Osteoblast (primary cell): Measurements from ENCODE around the gene RSRC2. TPM values are rescaled to one million over a fixed set of nuclear protein-coding genes. Genes with fewer than 3 reads are reported as not detected.
"Not testable (repeated sequence)": the region's sequence is repeated elsewhere in the genome, so short reads cannot be mapped to it uniquely, and the experiment has no call there.

Experiments
- DNase-seq: peaks from one replicate; pipeline ENCODE4 v3.0.0; 2011; ENCODE audit warnings: low spot score, mixed read lengths; ENCODE audit not compliant: insufficient read length; ENCODE audit errors: missing footprints
- H2AFZ ChIP-seq: 2 replicates; pipeline ENCODE4 v1.6.0; 2011; ENCODE audit warnings: mild to moderate bottlenecking, low read length
- H3K27ac ChIP-seq: 2 replicates; pipeline ENCODE4 v1.5.1; 2011; ENCODE audit warnings: mild to moderate bottlenecking, low read depth, low read length, moderate library complexity
- H3K27me3 ChIP-seq: 2 replicates; pipeline ENCODE4 v1.6.0; 2012; ENCODE audit warnings: mild to moderate bottlenecking, control low read depth, inconsistent platforms, low read length, moderate library complexity; ENCODE audit not compliant: insufficient read depth
- H3K36me3 ChIP-seq: 2 replicates; pipeline ENCODE4 v1.5.1; 2011; ENCODE audit warnings: mild to moderate bottlenecking, low read length, control low read depth, moderate library complexity; ENCODE audit not compliant: insufficient read depth
- H3K4me1 ChIP-seq: 2 replicates; pipeline ENCODE4 v1.5.1; 2011; ENCODE audit warnings: mild to moderate bottlenecking, low read length, control low read depth, moderate library complexity; ENCODE audit not compliant: insufficient read depth
- H3K4me2 ChIP-seq: 2 replicates; pipeline ENCODE4 v1.6.0; 2011; ENCODE audit warnings: mild to moderate bottlenecking, low read length; ENCODE audit not compliant: insufficient read depth
- H3K4me3 ChIP-seq: fragments of 200-600 bp; sonication (generic); 3 replicates; pipeline ENCODE4 v1.5.1; 2012; ENCODE audit warnings: mild to moderate bottlenecking, low read length, inconsistent platforms; ENCODE audit not compliant: insufficient read depth
- H3K79me2 ChIP-seq: 2 replicates; pipeline ENCODE4 v1.6.0; 2012; ENCODE audit warnings: mild to moderate bottlenecking, low read length, control low read depth, inconsistent platforms; ENCODE audit not compliant: insufficient read depth
- H3K9me3 ChIP-seq: 2 replicates; pipeline ENCODE4 v1.5.1; 2011; ENCODE audit warnings: low read depth, low read length, control low read depth
- H4K20me1 ChIP-seq: 2 replicates; pipeline ENCODE4 v1.6.0; 2012; ENCODE audit warnings: mild to moderate bottlenecking, low read length, control low read depth; ENCODE audit not compliant: insufficient read depth
- CTCF ChIP-seq: IDR thresholded peaks from 2 replicates; pipeline ENCODE4 v1.5.1; 2011; ENCODE audit warnings: mild to moderate bottlenecking, low read depth, low read length, moderate library complexity; ENCODE audit errors: extremely low read depth
- total RNA-seq: library from RNA; depleted of rRNA; stranded (reverse); fragments of >200 nt; gene quantifications from 2 replicates; pipeline ENCODE4 v1.2.3, GENCODE V29; 2012

The RSRC2 gene
- total RNA-seq, 1 donor: 43.1 TPM

- Histone ChIP-seq H3K9me3 (no peaks in the 10 kb centered on the region), H3K36me3 (peaks cover 55% of the 10 kb centered on the region), H3K27ac (no peak overlapping the region), H4K20me1 (no peaks in the 10 kb centered on the region), H3K4me2 (no peak overlapping the region), H3K79me2 (peaks cover 42% of the 10 kb centered on the region), H3K27me3 (no peaks in the 10 kb centered on the region), H3K4me3 (no peak overlapping the region), H3K4me1 (no peaks in the 10 kb centered on the region), H2AFZ (no peak overlapping the region)
- TF ChIP-seq CTCF: no peak
- peak; percentile 66 for DNase-seq
Observed at GRCh38 chr12:122491991-122492390, 34.7 kb downstream of the RSRC2 start.

GRCh38 chr12:122489038-122489437 lies 37.7 kb downstream of the RSRC2 start:
- DNase-seq: no peak
- Histone ChIP-seq H4K20me1 (no peaks in the 10 kb centered on the region), H3K4me3 (no peak overlapping the region), H3K79me2 (peaks cover 29% of the 10 kb centered on the region), H3K9me3 (no peaks in the 10 kb centered on the region), H3K4me2 (no peak overlapping the region), H3K4me1 (peaks cover 6% of the 10 kb centered on the region), H3K27ac (no peak overlapping the region), H2AFZ (no peak overlapping the region), H3K27me3 (no peaks in the 10 kb centered on the region), H3K36me3 (peaks cover 55% of the 10 kb centered on the region)
- no peak for TF ChIP-seq CTCF

GRCh38 chr12:122487807-122488206 lies 38.9 kb downstream of the RSRC2 start:
- not testable (repeated sequence) for H3K27ac ChIP-seq, DNase-seq, H3K4me2 ChIP-seq, H4K20me1 ChIP-seq, H3K4me3 ChIP-seq, H2AFZ ChIP-seq, H3K4me1 ChIP-seq, H3K9me3 ChIP-seq, H3K27me3 ChIP-seq
- Histone ChIP-seq H3K36me3 (peaks cover 61% of the 10 kb centered on the region), H3K79me2 (peaks cover 24% of the 10 kb centered on the region)

GRCh38 chr12:122486805-122487426 lies 39.8 kb downstream of the RSRC2 start:
- peaks cover 59% of the 10 kb centered on the region for H3K36me3 ChIP-seq
- no peak for TF ChIP-seq CTCF

GRCh38 chr12:122486360-122486759 lies 40.4 kb downstream of the RSRC2 start:
- peaks cover 15% of the 10 kb centered on the region for H3K79me2 ChIP-seq

More at GRCh38 chr12:122486805-122487426, 39.8 kb downstream of the RSRC2 start:
- no peaks in the 10 kb centered on the region for H4K20me1 ChIP-seq
- H3K9me3 ChIP-seq: no peaks in the 10 kb centered on the region
- H3K4me2 ChIP-seq: no peak overlapping the region
- no peak overlapping the region for H2AFZ ChIP-seq
- H3K4me1 ChIP-seq: peaks cover 6% of the 10 kb centered on the region
- no peak for DNase-seq
- H3K79me2 ChIP-seq: peaks cover 19% of the 10 kb centered on the region
- no peak overlapping the region for H3K4me3 ChIP-seq
- H3K27me3 ChIP-seq: no peaks in the 10 kb centered on the region
- no peak overlapping the region for H3K27ac ChIP-seq

GRCh38 chr12:122484385-122484784 lies 42.4 kb downstream of the RSRC2 start:
- H3K36me3 ChIP-seq: peaks cover 59% of the 10 kb centered on the region
- H3K27ac ChIP-seq, H3K79me2 ChIP-seq, H3K27me3 ChIP-seq, H4K20me1 ChIP-seq, DNase-seq, H3K4me2 ChIP-seq, H3K9me3 ChIP-seq, H2AFZ ChIP-seq, H3K4me3 ChIP-seq, H3K4me1 ChIP-seq: not testable (repeated sequence)

More at GRCh38 chr12:122486360-122486759, 40.4 kb downstream of the RSRC2 start:
- not testable (repeated sequence) for H2AFZ ChIP-seq, H3K4me2 ChIP-seq, H3K27ac ChIP-seq, H3K27me3 ChIP-seq, DNase-seq, H4K20me1 ChIP-seq, H3K9me3 ChIP-seq, H3K4me3 ChIP-seq, H3K4me1 ChIP-seq
- peaks cover 59% of the 10 kb centered on the region for H3K36me3 ChIP-seq
